SH-SY5Y (cell line): ENCODE measurements around the gene ISL2.

Experiments
- GATA2 ChIP-seq: IDR thresholded peaks from 2 replicates; pipeline ENCODE4 v1.6.1; 2011; ENCODE audit warnings: mild to moderate bottlenecking, low read depth, low read length
- GATA3 ChIP-seq: IDR thresholded peaks from 2 replicates; pipeline ENCODE4 v1.6.1; 2011; ENCODE audit warnings: low read depth, mild to moderate bottlenecking, low read length, moderate library complexity

Gene ISL2

GRCh38 chr15:76376029-76376428 is 39.5 kb downstream of the ISL2 start:
- TF ChIP-seq GATA3 = no peak
- no peak for TF ChIP-seq GATA2

GRCh38 chr15:76376816-76377215 is 40.2 kb downstream of the ISL2 start:
- no peak for TF ChIP-seq GATA3
- no peak for TF ChIP-seq GATA2

GRCh38 chr15:76377217-76377616 is 40.6 kb downstream of the ISL2 start:
- no peak for TF ChIP-seq GATA3
- no peak for TF ChIP-seq GATA2

- no peak for TF ChIP-seq GATA2
- TF ChIP-seq GATA3 = no peak
Measured at GRCh38 chr15:76377751-76378150, 41.2 kb downstream of the ISL2 start.

- TF ChIP-seq GATA3 (no peak), GATA2 (no peak)
Measured at GRCh38 chr15:76378691-76379090, 42.1 kb downstream of the ISL2 start.

GRCh38 chr15:76380249-76380648 is 43.7 kb downstream of the ISL2 start:
- no peak for TF ChIP-seq GATA3
- no peak for TF ChIP-seq GATA2

GRCh38 chr15:76381366-76381765 is 44.8 kb downstream of the ISL2 start:
- no peak for TF ChIP-seq GATA2
- no peak for TF ChIP-seq GATA3

GRCh38 chr15:76382987-76383728 is 46.6 kb downstream of the ISL2 start:
- TF ChIP-seq GATA2 (no peak), GATA3 (no peak)

- no peak for TF ChIP-seq GATA2
- no peak for TF ChIP-seq GATA3
Measured at GRCh38 chr15:76384409-76384808, 47.8 kb downstream of the ISL2 start.

GRCh38 chr15:76386178-76386577 is 49.6 kb downstream of the ISL2 start:
- TF ChIP-seq GATA2 = no peak
- TF ChIP-seq GATA3 = no peak

- no peak for TF ChIP-seq GATA3
- TF ChIP-seq GATA2 = no peak
Measured at GRCh38 chr15:76386926-76387325, 50.4 kb downstream of the ISL2 start.

- TF ChIP-seq GATA3 (no peak), GATA2 (no peak)
Measured at GRCh38 chr15:76390571-76390970, 54.0 kb downstream of the ISL2 start.

GRCh38 chr15:76391309-76391708 is 54.7 kb downstream of the ISL2 start:
- TF ChIP-seq GATA3 (no peak), GATA2 (no peak)

- TF ChIP-seq GATA2 = no peak
- TF ChIP-seq GATA3 = no peak
Measured at GRCh38 chr15:76391847-76392246, 55.3 kb downstream of the ISL2 start.
